ENCODE results near the gene ARSI. TPM values are rescaled to one million over a fixed set of nuclear protein-coding genes. Genes with fewer than 3 reads are reported as not detected.

ARSI gene
- total RNA-seq (2012; rRNA removed) (15.0 and 15.2 TPM in 2 replicates), polyA plus RNA-seq (2012; rRNA removed) (14.8 and 15.5 TPM in 2 replicates), Bru-seq, nascent RNA (percentile 24 among the genes with signal in this experiment), BruChase-seq, experiment 1, labeled RNA remaining after a 6-hour chase (percentile 29 among the genes with signal in this experiment), BruChase-seq, experiment 2, labeled RNA remaining after a 2-hour chase (percentile 30 among the genes with signal in this experiment)
- 10.1 and 22.7 TPM in 2 replicates for polyA plus RNA-seq (2012; cell fraction: cytosol; rRNA removed)
- polyA plus RNA-seq (2012; cell fraction: nucleus; rRNA removed; ENCODE audit: low replicate concordance), result 3.4 and 9.5 TPM in 2 replicates
- long read RNA-seq, transcript ARSI-201 (2 exons, 3,161 nt), result major isoform, 5 of 8 reads
- long read RNA-seq, partial matches to known transcripts, result 0 of 8 reads
- long read RNA-seq, other reads (novel, unspliced or antisense), result 3 of 8 reads

DNA sequence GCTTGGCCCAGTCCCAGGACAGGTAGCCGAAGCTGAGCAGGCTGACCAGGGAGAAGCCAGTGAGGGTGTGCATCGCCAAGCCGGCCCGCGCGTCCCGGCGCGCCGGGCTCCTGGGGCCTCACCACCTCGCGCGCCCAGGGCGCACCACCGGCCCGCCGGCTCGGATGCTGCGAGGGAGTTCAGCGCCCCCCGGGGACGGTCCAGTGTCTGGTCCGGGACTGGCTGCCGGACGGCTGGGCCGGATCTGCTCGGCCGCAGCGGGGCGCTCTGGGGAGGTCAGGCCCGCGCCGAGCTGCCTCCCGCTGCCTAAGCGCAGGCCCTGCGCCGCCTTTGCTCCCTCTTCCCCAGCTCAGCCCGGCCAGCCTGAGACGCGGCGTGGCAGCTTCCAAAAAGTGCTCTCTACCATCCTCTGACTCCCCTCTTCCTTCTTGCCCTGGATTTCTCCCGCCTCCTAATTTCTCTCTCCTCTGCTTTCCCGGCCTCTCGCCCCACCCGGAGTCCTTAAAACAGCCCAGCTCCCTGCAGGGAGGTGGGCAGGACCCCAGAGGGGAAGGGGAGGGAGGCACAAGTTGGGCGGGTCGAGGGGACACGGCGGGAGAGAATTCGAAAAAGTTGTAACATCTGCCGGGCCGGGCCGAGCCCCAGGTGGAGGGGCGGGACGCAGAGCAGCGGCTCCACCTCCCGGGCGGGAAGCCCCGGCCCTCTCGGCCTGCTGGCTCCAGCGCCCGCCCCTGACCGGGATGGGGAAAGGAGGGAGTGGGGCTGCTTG lies at the start of gene ARSI:
ARSI (minus strand) TSS at position 605 of the 769 bp plus-strand sequence; CDS start at position 73, 532 bp downstream.
- Histone ChIP-seq H3K4me3 (ENCODE audit: insufficient read depth, low read depth, low read length) (peak within 1 kb of the TSS; percentile 38), H3K9me3 (ENCODE audit: control insufficient read depth, insufficient read depth, low read length) (no peaks in the 10 kb centered on the region), H3K9ac (ENCODE audit: low read depth, low read length) (peak within 1 kb of the TSS; percentile 72), H3K36me3 (ENCODE audit: control insufficient read depth, insufficient read depth, low read length) (peaks cover 7% of the 10 kb centered on the region; the same call in 1 of the 2 replicates), H3K79me1 (ENCODE audit: low read depth in 1 of 2, low read length in 2 of 2) (peaks cover 4 to 35% of the 10 kb centered on the region in 2 experiments; a peak in 3 of 4 replicates), H2BK20ac (ENCODE audit: low read depth, low read length) (peak within 1 kb of the TSS; percentile 55), H2AK5ac (ENCODE audit: low read depth, low read length) (peak within 1 kb of the TSS; percentile 91), H3K14ac (replicated peaks; ENCODE audit: low read depth, low read length) (peak within 1 kb of the TSS; percentile 78), H4K8ac (ENCODE audit: low read depth in 2 of 2, low read length in 2 of 2) (peak within 1 kb of the TSS; percentile 56 to 87), H3K4ac (ENCODE audit: low read depth, low read length) (peak within 1 kb of the TSS; percentile 91), H3K9me1 (ENCODE audit: insufficient read depth, low read length) (peaks cover 37% of the 10 kb centered on the region), H3K56ac (ENCODE audit: extremely low read depth, insufficient read depth, low read length) (peak within 1 kb of the TSS; percentile 57; the same call in 1 of the 2 replicates), H2AK9ac (replicated peaks; ENCODE audit: low read depth, low read length, poor library complexity) (peak within 1 kb of the TSS; percentile 90), H2BK120ac (ENCODE audit: low read depth, low read length) (peak within 1 kb of the TSS; percentile 83), H2BK5ac (ENCODE audit: low read depth, low read length, poor library complexity, severe bottlenecking) (peak within 1 kb of the TSS; percentile 45), H3K27me3 (ENCODE audit: control insufficient read depth, insufficient read depth, low read length) (no peaks in the 10 kb centered on the region), H3K4me2 (ENCODE audit: low read depth, low read length) (peak within 1 kb of the TSS; percentile 75), H3K18ac (ENCODE audit: low read depth, low read length) (peak within 1 kb of the TSS; percentile 77), H4K5ac (ENCODE audit: low read depth, low read length) (peak within 1 kb of the TSS; percentile 77), H4K91ac (ENCODE audit: insufficient read depth, low read depth, low read length) (peak within 1 kb of the TSS; percentile 83), H3K23ac (ENCODE audit: low read depth, low read length) (peak within 1 kb of the TSS; percentile 72), H2BK15ac (ENCODE audit: low read depth, low read length) (peak within 1 kb of the TSS; percentile 87), H3K27ac (ENCODE audit: insufficient read depth, low read length) (peak within 1 kb of the TSS; percentile 93), H2AFZ (replicated peaks; ENCODE audit: low read length, poor library complexity) (peak within 1 kb of the TSS; percentile 93), H3K4me1 (ENCODE audit: control insufficient read depth, insufficient read depth, low read length) (peaks cover 45% of the 10 kb centered on the region), H4K20me1 (ENCODE audit: insufficient read depth, low read length) (peaks cover 8% of the 10 kb centered on the region; the same call in 1 of the 2 replicates)
- WGBS, 2 experiments (ENCODE audit: extremely low coverage in 2 of 2, insufficient read length in 1 of 2), result 2% methylated on average over 19 of the region's 63 CpGs; no CpG with 5 or more reads in 1 of the 2 experiments
- ATAC-seq (ENCODE audit: low read depth) (peak; percentile 68), DNase-seq (no peak)
- BruUV-seq (replicated peaks), result no TSS peak
- CTCF ChIA-PET, result no interaction called here
- intact Hi-C loops (cut with micrococcal nuclease) (loop anchor here (2.0 kb wide), 1 partner anchor 48 kb away; no protein-coding TSS in a partner anchor), dilution Hi-C loops (cut with HindIII; ENCODE audit: low sequenced_read_pairs, unreplicated experiment) (no loop called here), in situ Hi-C loops (cut with MboI; ENCODE audit: low sequenced_read_pairs) (no loop called here)
- POLR2A ChIA-PET (ENCODE audit: unreplicated experiment), result no interaction called here
- no peak for TF ChIP-seq NFE2L2 (IDR thresholded peaks at IDR 0.05; ENCODE audit: low read depth, low read length)
- peak; percentile 30 for TF ChIP-seq RAD21 (IDR thresholded peaks at IDR 0.05; ENCODE audit: low read length)
- TF ChIP-seq CEBPB (IDR thresholded peaks at IDR 0.05; ENCODE audit: low read depth, low read length), result no peak
- TF ChIP-seq RCOR1 (IDR thresholded peaks at IDR 0.05; ENCODE audit: insufficient replicate concordance, low read length), result no peak
- TF ChIP-seq, protein P1, sequence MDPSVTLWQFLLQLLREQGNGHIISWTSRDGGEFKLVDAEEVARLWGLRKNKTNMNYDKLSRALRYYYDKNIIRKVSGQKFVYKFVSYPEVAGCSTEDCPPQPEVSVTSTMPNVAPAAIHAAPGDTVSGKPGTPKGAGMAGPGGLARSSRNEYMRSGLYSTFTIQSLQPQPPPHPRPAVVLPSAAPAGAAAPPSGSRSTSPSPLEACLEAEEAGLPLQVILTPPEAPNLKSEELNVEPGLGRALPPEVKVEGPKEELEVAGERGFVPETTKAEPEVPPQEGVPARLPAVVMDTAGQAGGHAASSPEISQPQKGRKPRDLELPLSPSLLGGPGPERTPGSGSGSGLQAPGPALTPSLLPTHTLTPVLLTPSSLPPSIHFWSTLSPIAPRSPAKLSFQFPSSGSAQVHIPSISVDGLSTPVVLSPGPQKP (IDR thresholded peaks at IDR 0.05; ENCODE audit: borderline replicate concordance, low read depth, low read length), result no peak
- TF ChIP-seq, protein P2, sequence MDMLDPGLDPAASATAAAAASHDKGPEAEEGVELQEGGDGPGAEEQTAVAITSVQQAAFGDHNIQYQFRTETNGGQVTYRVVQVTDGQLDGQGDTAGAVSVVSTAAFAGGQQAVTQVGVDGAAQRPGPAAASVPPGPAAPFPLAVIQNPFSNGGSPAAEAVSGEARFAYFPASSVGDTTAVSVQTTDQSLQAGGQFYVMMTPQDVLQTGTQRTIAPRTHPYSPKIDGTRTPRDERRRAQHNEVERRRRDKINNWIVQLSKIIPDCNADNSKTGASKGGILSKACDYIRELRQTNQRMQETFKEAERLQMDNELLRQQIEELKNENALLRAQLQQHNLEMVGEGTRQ (IDR thresholded peaks at IDR 0.05; ENCODE audit: low read depth, low read length), result no peak
- no peak for TF ChIP-seq CHD1 (IDR thresholded peaks at IDR 0.05; ENCODE audit: low read depth, low read length)
- TF ChIP-seq BHLHE40 (IDR thresholded peaks at IDR 0.05; ENCODE audit: low read depth, low read length), result no peak
- TF ChIP-seq, protein P3, sequence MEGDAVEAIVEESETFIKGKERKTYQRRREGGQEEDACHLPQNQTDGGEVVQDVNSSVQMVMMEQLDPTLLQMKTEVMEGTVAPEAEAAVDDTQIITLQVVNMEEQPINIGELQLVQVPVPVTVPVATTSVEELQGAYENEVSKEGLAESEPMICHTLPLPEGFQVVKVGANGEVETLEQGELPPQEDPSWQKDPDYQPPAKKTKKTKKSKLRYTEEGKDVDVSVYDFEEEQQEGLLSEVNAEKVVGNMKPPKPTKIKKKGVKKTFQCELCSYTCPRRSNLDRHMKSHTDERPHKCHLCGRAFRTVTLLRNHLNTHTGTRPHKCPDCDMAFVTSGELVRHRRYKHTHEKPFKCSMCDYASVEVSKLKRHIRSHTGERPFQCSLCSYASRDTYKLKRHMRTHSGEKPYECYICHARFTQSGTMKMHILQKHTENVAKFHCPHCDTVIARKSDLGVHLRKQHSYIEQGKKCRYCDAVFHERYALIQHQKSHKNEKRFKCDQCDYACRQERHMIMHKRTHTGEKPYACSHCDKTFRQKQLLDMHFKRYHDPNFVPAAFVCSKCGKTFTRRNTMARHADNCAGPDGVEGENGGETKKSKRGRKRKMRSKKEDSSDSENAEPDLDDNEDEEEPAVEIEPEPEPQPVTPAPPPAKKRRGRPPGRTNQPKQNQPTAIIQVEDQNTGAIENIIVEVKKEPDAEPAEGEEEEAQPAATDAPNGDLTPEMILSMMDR (conservative IDR thresholded peaks at IDR 0.05; ENCODE audit: low read depth, low read length), result peak; percentile 53
- TF ChIP-seq FOS (IDR thresholded peaks at IDR 0.05; ENCODE audit: low read depth, low read length), result no peak
- peak; percentile 45; the same call in 1 of the 2 replicates for TF ChIP-seq MAZ (IDR thresholded peaks at IDR 0.05; ENCODE audit: borderline replicate concordance, low read depth, low read length)
